ENCODE results near the gene MED10. TPM values are rescaled to one million over a fixed set of nuclear protein-coding genes. Genes with fewer than 3 reads are reported as not detected.

MED10 gene
- total RNA-seq, 2 donors from 2014 or later = 14.2 to 17.4 TPM

- no peaks in the 10 kb centered on the region for H3K4me1 ChIP-seq
- DNase-seq (ENCODE audit: low spot score) = peak; percentile 2
- TF ChIP-seq CTCF (IDR thresholded peaks at IDR 0.05) = no peak
- H3K27ac ChIP-seq = no peak overlapping the region
- H3K27me3 ChIP-seq = no peaks in the 10 kb centered on the region
- H3K36me3 ChIP-seq = no peaks in the 10 kb centered on the region
- H3K9me3 ChIP-seq = no peaks in the 10 kb centered on the region
- no peak overlapping the region for H3K4me3 ChIP-seq
These were observed 25.1 kb upstream of the MED10 start for GRCh38 chr5:6403416-6403815.

GRCh38 chr5:6402939-6403338, 24.6 kb upstream of the MED10 start:
- DNase-seq (ENCODE audit: low spot score) = no peak
- Histone ChIP-seq H3K27me3 (no peaks in the 10 kb centered on the region), H3K36me3 (no peaks in the 10 kb centered on the region), H3K9me3 (peaks cover 0 to 2% of the 10 kb centered on the region in 2 donors), H3K4me3 (no peak overlapping the region), H3K4me1 (no peaks in the 10 kb centered on the region), H3K27ac (no peak overlapping the region)
- no peak for TF ChIP-seq CTCF (IDR thresholded peaks at IDR 0.05)

GRCh38 chr5:6401410-6401809, 23.1 kb upstream of the MED10 start:
- no peak for TF ChIP-seq CTCF (IDR thresholded peaks at IDR 0.05)
- Histone ChIP-seq H3K36me3 (no peaks in the 10 kb centered on the region), H3K4me1 (no peaks in the 10 kb centered on the region), H3K27ac (no peak overlapping the region), H3K9me3 (peaks cover 0 to 6% of the 10 kb centered on the region in 2 donors), H3K27me3 (no peaks in the 10 kb centered on the region), H3K4me3 (no peak overlapping the region)
- no peak for DNase-seq (ENCODE audit: low spot score)

GRCh38 chr5:6399980-6400910, 21.9 kb upstream of the MED10 start:
- peak; percentile 30 for DNase-seq (ENCODE audit: low spot score)
- no peaks in the 10 kb centered on the region for H3K36me3 ChIP-seq
- TF ChIP-seq CTCF (IDR thresholded peaks at IDR 0.05) = no peak
- H3K27me3 ChIP-seq = no peaks in the 10 kb centered on the region
- H3K4me3 ChIP-seq = no peak overlapping the region
- H3K9me3 ChIP-seq = peaks cover 0 to 6% of the 10 kb centered on the region in 2 donors
- H3K27ac ChIP-seq = no peak overlapping the region
- no peaks in the 10 kb centered on the region for H3K4me1 ChIP-seq

- H3K27ac ChIP-seq = no peak overlapping the region
- peak; percentile 57 for DNase-seq (ENCODE audit: low spot score)
These were observed 20.4 kb upstream of the MED10 start for GRCh38 chr5:6398570-6399230.

More at GRCh38 chr5:6398570-6399230, 20.4 kb upstream of the MED10 start:
- no peaks in the 10 kb centered on the region for H3K27me3 ChIP-seq
- TF ChIP-seq CTCF (IDR thresholded peaks at IDR 0.05) = no peak
- no peak overlapping the region for H3K4me3 ChIP-seq
- H3K9me3 ChIP-seq = peaks cover 0 to 6% of the 10 kb centered on the region in 2 donors
- no peaks in the 10 kb centered on the region for H3K36me3 ChIP-seq
- no peaks in the 10 kb centered on the region for H3K4me1 ChIP-seq
